GM12801 (cell line): ENCODE results near the gene THSD8.

ENCODE experiments used
- TF ChIP-seq, protein P1 (sequence below): IDR thresholded peaks from one replicate; pipeline ENCODE4 v1.5.1; 2011; ENCODE audit warnings: control low read depth; ENCODE audit not compliant: insufficient read length; ENCODE audit errors: extremely low read depth

Gene THSD8

DNA sequence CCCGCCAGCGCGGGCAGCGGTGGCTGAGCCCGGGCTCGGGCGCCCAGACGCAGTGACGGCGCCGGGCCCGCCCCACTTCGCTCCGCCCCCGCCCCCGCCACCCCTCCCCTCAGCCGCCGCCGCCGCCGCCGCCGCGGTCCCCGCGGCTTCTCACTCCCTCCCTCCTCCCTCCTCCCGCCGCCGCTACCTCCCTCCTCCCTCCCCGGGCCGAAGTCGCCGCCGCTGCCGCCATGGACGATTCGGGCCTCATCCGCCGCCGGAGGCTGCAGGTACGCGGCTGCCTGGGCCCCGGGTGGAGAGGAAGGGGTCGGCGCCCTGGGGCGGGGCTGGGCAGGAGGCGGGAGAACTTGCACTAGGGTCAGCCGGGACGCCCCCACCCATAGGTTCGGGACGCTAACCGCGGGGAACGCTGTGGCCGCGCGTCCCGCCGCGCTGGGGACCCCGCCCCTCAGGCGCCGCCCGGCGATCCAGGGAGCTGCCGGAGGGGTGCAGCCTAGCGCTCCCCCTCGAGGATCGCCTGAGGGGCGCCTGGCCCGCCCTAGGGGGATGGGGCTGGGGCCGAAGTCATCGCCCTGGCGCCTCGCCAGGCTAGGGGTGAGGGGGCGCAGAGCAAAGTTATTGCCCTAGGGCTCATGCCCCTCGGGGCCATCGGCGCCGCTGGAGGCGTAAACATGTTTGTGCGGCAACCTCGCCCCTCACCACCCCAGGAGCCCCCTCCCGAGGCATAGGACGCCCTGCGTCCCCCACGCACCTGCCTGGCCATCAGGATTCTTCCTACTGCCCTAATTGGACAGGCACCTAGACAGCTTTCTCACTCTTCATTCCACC is 32.1 kb downstream of the THSD8 start:
- TF ChIP-seq, protein P1, sequence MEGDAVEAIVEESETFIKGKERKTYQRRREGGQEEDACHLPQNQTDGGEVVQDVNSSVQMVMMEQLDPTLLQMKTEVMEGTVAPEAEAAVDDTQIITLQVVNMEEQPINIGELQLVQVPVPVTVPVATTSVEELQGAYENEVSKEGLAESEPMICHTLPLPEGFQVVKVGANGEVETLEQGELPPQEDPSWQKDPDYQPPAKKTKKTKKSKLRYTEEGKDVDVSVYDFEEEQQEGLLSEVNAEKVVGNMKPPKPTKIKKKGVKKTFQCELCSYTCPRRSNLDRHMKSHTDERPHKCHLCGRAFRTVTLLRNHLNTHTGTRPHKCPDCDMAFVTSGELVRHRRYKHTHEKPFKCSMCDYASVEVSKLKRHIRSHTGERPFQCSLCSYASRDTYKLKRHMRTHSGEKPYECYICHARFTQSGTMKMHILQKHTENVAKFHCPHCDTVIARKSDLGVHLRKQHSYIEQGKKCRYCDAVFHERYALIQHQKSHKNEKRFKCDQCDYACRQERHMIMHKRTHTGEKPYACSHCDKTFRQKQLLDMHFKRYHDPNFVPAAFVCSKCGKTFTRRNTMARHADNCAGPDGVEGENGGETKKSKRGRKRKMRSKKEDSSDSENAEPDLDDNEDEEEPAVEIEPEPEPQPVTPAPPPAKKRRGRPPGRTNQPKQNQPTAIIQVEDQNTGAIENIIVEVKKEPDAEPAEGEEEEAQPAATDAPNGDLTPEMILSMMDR, result no peak

DNA sequence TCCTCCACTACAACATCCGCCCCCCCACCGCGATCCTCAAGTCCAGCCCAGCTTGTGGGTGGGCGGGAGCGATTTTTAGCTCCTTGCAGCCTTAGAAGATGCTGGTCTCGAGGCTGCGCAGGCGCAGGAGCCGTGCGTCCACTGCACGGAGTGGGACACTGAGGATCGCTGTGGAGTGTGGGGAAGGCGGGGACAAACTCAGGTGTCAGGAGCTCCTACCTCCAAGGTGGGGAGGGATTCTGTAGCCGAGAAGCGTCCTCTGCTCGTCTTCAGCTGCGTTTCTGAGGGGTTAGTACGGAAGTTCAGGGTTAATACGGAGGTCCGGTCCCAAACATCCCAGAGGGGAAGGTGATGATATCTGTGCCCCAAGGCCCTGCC is 32.7 kb downstream of the THSD8 start, which contains the start of gene RTBDN:
Gene RTBDN, minus strand, starts transcription at position 14 of the 378 bp plus-strand sequence. CDS start 4,600 bp downstream, outside the sequence.
- TF ChIP-seq, protein P1, result no peak

DNA sequence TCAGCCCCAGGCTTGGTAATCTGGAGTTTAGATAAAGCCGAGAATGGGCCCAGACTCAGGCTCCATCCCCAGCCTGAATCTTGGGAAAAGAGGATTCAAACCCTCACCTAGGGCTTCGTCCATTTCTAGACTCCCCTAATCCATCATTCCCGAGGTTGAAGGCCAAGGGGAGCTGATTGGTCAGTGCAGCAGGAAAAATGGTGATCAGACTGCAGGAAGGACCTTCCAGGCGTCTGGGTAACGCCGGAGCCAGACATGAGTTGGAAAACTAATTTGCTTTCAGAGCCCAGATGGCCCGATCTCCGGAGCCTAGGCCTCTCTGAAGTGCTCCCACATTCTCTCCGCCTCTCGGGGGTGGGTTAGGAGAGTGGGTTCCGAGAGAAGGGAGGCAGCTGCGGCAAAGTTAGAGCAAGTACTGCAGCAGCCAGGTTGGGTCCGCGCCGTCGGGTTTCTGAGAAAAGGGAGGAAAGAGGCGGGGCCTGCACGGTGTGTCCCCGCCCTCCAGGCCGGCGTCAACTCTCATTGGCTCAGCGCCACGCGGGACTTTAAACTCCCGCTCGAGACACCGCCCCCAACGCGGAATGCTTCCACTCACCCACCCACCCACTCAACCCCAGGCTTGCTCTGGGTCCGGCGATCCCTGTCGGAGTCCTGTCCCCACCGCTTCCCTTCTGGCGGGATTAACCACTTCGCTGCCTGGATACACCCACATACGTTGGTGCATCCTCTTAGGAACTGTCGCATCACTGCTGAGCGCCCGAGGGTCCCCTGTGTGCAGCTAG is 33.3 kb downstream of the THSD8 start:
- TF ChIP-seq, protein P1, result no peak

DNA sequence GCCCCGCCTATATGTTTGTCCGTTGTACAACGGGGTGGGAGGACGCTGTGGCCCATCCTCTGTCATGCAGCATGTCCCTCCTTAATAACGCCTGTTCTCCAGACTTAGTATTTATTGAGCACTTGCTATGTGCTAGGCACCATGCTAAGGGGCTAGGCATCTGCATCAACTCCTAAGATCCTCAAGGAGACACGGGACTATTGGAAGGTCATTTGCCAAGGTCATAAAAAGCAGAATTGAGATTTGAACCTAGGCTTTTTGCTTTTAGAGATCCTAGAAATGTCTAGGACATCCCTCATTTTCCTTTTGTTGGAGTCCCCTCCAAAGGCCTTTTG is 34.6 kb downstream of the THSD8 start:
- TF ChIP-seq, protein P1, result no peak

DNA sequence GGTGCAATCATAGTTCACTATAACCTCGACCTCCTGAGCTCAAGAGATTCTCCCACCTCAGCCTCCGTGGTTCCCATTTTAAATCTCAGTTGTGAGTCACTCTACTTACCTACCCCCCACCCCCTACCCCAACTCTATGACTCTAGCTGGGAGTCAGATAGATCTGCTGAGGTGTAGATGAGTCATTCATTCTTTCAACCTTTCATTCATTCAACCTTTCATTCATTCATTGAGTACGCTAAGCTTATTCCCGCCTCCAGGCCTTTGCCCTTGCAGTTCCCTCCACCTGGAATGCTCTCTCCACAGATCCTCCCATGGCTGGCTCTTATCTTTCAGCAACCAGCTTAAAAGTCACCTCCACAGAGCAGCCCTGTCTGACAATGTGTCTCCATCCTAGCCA is 35.4 kb downstream of the THSD8 start:
- TF ChIP-seq, protein P1, result no peak

DNA sequence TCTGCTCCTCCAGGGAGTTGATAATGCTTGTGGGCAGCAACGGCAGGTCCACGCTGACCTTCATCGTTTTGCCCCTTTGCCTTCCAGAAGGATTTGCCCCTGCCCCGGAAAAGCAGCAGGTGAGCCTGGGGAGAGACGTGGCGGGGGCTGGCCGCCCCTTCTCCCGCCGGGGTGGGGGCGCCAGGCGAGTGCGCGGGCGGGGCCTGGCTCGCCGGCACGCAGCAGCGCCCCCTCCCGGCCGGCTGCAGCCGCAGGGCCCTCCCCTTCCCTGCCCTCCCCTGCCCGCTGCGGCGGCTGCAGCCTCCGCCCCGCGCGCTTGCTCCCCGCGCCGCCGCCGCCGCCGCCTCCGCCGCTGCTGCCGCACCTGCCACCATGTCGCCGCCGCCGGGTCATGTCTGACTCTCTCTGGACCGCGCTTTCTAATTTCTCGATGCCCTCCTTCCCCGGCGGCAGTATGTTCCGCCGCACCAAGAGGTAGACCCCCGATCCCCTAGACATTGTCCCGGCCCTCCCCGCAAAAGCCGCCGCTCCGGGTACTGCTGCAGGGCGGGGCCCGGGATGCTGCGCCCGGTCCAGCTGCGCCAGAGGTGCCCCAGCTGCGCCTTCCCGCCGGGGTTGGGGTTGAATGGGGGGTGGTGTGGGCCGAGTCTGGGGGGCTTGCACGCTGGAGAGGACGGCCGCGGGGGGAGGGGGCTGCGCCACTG is 36.5 kb downstream of the THSD8 start, which contains the start of gene MAST1:
Gene MAST1, plus strand, starts transcription at position 334 of the 704 bp plus-strand sequence. Its CDS starts 58 bp downstream, at position 392.
- TF ChIP-seq, protein P1, result no peak
